GM19193 (cell line): ENCODE results near the gene PPP1R16B.

Source experiments
- POLR2A ChIP-seq: IDR thresholded peaks from 4 replicates; pipeline ENCODE4 v1.6.1; 2011; ENCODE audit not compliant: insufficient read depth, insufficient read length; ENCODE audit errors: extremely low read depth

Gene PPP1R16B

DNA sequence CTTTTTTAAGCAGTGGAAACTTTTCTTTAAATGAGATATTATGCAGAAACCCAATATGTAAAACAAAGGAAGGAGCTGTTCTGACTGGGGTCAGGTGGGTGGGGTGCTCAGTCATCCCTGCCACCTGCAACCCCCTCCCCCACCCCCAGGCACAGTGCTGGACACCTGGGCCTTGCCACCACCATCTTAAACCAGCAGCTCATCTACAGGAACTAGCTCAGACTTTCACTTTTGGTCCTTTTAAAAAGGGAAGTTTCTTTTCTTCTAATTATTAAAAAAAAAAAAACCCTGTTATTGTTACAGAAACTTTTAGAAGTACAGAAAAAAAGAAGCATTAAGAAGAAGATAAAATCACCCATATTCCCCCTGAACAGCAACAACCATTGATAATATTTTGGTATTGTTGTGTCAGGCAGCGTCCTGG, 37.1 kb downstream of the PPP1R16B start:
- no peak for TF ChIP-seq POLR2A

DNA sequence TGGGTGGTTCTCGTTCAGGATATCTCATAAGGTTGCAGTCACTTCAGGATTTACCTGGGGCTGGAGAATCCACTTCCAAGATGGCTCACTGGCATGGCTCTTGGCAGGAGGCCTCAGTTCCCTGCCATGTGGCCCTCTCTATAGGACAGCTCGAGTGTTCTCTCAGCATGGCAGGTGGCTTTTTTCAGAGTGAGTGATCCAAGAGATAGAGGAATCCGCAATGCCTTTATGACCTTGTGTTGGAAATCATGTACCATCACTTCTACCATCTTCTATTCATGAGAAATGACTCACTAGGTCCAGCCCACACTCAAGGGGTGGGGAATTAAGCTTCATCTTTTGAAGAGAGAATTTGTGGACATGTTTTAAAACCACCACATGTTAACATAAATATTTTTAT, 37.8 kb downstream of the PPP1R16B start:
- TF ChIP-seq POLR2A, result no peak

DNA sequence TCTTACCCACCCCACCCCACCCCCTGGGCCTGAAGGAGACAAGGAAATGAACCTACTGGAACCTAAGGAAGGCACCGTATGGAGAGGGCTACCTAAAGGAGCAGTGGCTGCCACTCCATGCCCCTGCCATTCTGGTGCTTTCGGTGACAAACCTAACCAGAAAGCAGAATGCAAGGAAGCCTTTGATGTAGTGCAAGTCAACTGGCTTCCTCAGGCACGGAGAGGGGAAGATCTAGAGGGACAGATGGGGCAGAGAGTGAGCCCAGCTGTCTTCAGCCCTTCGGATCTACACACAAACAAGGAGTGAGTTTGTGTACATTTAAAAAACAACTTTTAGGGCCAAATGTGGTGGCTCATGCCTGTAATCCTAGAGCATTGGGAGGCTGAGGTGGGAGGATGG, 39.5 kb downstream of the PPP1R16B start:
- TF ChIP-seq POLR2A, result no peak

DNA sequence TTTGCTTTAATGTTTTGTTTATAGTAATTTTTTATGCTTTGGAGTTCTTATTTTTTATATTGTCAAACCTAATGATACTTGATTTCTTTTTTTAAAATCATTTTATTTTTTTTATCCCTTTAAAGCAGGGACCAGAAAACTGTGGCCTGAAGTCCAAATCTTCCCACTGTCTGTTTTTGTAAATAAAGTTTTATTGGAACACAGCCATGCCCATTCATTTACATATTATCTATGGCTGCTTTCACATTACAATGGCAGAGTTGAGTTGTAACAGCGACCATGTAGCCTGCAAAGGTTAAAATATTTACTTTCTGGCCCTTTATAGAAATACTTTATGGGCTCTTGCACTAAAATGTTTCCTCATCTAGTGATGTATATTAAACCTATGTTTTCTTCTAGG, 42.3 kb downstream of the PPP1R16B start:
- TF ChIP-seq POLR2A, result no peak

DNA sequence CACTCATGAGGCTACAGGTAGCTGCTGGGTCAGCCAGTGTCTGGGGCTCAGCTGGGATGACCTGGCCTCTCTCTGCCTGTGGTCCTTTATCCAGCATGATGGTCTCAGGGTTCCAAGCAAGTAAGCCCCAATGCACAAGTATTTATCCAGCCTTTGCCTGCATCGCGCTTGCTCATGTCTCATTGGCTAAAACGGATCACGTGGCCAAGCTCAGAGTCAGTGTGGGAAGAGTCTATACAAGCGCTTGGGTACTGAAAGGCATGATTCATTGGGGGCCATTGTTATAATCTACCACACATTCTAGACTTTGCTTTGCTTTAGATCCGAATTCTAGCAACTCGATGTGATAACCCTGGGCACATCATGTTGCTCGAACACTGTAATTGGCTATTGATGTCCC, 48.3 kb downstream of the PPP1R16B start:
- TF ChIP-seq POLR2A, result no peak

DNA sequence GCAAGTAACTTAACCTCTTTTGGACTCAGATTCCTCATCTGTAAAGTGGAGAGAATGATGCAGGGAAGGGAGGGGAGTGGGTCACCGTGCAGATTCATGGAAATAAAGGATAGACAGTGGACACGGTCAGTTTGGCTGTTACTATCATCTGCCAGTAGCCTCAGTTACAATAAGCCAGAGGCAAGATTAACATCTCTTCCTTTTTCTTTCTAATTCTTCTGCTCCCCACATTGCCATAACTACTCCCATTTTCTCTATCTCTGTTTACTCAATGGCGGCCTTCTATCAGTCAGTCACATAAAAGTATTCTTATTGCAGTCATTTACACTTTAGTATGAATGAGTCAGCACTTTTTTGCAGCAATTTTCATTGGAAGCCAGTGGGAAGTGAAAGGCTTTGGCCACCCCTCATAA, 49.2 kb downstream of the PPP1R16B start:
- TF ChIP-seq POLR2A, result no peak

DNA sequence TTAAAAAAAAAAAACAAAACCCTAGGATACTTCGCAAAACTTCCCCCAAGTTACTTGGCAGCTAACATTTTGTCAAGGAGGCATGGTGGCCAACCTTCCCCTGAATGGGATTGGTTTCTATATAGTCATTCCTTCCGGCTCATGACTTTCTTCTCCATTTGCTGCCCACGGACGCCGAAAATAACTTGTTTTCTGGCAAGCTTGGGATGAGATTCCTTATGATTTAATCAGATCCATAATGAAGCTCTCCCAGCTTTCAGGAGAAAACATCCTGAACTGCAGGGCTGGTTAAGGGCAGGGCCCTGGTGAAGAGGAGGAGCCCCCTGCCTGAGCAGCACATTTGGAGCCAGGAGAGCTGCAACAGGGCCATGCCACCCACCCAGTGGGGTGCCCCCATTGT, 49.9 kb downstream of the PPP1R16B start:
- TF ChIP-seq POLR2A, result no peak

DNA sequence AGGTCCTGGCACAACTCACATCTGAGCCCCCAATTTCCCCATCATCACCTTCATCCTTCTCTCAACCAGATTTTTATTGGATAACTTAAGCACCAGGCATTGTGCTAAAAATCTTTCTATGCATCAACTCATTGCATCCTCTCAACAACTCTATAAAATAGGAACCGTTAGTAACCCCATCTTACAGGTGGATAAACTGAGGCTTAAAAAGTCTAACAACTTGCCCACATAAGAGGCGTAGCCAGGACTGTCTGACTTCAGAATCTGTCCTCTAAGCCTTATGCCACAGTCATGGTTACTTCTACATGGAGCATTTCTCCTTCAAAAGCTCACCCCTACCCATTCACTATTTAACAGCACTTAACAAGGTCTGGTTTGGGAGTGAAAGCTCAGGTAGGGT, 51.1 kb downstream of the PPP1R16B start:
- TF ChIP-seq POLR2A, result no peak

DNA sequence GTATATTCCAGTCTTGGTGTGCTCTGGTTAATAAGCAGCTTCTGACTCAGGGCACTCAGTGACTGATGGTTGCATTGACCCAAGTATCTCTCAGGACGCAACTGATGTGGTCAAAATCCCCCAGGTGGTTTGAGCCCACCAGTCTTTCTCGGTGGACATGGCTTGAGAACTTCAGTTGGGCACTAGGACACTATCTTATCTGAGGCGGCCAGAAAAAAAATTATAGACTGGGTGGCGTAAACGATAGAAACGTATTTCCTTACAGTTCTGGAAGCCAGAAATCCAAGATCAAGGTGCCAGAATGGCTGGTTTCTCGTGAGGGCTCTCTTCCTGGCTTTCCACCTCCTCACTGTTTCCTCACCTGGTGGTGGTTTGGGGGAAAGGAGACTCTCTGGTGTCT, 52.2 kb downstream of the PPP1R16B start:
- TF ChIP-seq POLR2A, result no peak

DNA sequence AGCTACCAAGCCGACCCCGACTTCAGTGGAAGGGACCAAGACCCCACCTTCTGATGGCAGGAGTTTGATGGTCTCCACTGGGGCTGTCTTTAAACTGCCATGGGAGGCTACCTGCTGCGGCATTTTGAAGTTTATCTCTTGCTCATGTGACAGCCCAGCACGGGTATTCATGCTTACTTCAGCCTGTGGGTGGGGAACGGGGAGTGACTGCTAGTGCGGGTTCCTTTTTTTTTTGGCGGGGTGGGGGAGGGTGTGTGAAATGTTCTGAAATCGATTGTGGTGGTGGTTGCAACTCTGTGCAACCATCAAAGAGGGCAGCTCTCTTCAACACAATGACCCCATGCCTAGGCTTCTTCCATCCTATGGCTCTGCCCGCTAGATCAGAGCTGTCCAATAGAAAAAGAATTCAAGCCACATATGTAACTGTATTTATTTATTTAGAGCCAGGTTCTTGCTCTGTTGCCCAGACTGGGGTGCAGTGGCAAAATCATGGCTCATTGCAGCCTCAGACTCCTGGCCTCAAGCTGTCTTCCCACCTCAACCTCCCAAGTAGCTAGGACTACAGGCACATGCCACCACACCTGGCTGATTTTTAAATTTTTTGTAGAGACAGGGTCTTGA, 53.7 kb downstream of the PPP1R16B start:
- TF ChIP-seq POLR2A, result no peak

DNA sequence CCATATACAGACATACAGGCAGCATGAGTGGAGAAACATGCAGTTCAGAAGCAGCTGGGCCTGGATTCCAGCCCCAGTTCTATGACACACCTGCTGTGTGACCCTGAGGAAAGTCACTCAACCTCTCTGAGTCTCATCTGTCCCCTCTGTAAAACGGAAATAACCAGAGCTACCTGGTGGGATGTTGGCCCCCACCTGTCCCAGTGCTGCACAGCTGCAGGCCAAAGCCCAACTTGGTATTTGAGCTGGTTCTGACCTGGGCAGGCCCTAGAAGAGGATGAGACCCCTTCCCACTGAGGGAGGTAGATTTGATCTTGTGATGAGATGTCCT, 55.5 kb downstream of the PPP1R16B start:
- no peak for TF ChIP-seq POLR2A

DNA sequence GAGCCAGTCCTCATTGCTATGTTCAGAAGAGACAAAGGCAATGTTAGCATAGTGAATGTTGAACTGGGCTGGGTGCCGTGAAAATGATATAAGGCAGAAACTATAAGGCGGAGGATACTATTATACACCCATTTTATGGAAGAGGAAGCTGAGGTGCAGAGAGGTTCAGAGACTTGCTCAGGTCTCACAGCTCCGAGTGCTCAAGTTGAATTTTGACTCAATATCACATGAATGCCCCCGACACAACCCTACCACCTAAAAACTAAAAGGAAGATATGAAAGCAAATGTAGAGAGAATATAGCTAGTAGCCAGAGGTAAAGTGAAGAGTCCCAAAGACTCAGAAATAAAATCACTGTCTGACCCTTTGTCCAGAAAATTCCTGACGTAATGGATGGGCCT, 56.7 kb downstream of the PPP1R16B start:
- no peak for TF ChIP-seq POLR2A

DNA sequence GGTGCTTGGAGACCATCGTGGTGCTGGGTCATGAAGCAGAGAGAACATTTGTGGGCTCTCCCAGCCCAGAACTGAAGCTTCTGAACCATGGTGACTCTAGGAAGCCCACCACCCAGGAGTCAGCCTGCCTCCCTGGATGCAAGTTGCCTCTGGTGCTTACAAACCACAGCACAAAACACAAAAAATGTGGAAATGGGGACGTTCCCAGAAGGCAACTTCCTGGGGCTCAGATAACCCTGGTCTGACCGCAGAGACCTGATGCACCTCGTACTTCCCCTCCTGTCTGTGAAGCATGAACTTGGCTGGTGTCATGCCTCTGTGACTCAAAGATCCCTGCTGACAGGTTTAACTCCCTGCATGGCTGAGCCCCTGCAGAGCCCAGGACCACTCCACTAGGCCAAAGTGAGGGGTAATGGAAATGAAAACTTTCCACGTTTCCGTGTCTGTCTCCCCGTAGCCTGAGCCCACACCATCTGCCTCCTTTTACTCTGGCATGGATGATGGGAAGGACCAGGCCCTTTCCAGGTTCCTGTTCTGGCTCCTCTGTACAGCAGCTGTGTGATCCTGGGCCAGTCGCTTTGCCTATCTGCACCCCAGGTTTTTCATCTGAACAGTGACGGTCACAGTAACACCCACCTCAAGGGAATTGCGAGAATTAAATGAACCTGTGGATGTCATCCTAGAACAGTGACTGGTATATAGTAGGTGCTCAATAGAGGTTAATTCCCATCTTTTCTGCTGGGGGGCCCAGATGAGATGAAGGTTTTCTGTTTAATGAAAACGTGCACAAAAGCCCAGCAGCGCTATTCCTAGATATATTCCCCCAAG, 57.7 kb downstream of the PPP1R16B start:
- TF ChIP-seq POLR2A, result no peak

DNA sequence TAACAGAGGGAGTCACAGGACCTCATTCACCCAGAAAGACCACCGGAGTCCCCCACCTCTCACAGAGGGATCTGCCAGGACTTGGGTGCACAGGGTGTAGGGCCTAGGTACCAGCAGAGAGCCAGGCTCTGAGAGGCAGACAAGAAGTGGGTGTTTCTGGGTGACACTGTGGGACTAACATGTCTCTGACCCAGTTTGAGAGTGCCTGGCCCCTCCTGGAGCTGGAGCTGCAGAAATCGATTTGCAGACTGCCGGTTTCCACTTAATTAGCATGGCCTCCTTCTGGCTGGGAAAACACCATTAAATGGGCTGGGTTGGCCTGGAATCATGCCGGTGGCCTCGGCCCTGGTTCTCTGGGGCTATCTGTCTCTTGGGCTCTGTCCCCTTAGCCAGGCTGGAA, 59.2 kb downstream of the PPP1R16B start:
- TF ChIP-seq POLR2A, result no peak

DNA sequence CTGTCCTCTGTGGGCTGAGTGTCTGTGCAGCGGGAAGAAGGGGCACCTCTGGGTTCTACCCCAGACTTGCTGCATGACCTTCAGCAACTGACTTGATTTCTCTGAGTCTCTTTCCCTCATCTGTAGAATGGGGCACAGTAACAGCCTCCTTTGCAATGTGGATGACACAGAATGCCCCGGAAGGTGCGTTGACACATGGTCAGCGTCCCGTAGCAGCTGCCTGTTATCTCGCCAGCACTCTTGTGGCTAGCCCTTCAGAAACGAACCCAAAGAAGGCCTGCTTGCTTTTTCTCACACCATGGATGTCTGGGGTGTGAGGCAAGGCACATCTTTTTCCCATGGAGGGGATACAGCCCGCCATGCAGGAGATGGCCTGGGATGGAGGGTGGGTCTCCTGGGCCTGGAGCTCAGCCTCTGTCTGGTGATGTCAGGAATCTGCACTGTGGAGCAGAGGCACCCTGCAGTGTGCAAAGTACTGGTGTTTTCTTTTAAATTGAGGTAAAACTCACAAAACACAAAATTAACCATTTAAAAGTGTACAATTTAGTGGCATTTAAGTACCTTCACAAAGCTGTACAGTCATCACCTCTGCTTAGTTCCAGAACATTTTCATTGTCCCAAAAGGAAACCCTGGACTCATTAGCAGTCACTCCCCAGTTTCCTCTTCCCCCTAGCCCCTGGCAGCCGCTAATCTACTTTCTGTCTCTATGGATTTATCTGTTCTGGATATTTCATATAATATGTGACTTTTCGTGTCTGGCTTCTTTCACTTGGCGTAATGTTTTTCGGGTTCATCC, 61.0 kb downstream of the PPP1R16B start:
- TF ChIP-seq POLR2A, result no peak

DNA sequence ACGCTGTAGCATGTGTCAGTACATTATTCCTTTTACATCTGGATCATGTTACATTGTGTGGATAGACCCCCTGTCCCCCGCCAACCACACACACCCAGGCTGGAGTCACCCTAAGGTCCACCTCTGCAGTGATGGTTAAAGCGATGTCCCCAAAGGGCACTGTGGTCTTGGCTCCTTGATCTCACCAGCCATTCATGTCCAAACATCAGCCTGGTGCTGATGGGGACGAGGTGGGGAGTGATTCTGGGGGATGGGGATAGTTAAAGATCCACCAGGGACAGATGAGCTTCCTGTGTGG, 61.5 kb downstream of the PPP1R16B start:
- no peak for TF ChIP-seq POLR2A
